Measurements from ENCODE around the gene FREY1.

The FREY1 gene

GRCh38 chr11:45920531-45921477 lies 13.7 kb upstream of the FREY1 start:
- no peak for DNase-seq (ENCODE audit: low spot score)
- no peak for TF ChIP-seq CTCF (IDR thresholded peaks at IDR 0.05; ENCODE audit: borderline replicate concordance, control extremely low read depth, extremely low read depth, insufficient read depth, missing control alignments)
- in situ Hi-C loops (cut with MboI; ENCODE audit: low sequenced_read_pairs, unreplicated experiment): no loop called here

DNA sequence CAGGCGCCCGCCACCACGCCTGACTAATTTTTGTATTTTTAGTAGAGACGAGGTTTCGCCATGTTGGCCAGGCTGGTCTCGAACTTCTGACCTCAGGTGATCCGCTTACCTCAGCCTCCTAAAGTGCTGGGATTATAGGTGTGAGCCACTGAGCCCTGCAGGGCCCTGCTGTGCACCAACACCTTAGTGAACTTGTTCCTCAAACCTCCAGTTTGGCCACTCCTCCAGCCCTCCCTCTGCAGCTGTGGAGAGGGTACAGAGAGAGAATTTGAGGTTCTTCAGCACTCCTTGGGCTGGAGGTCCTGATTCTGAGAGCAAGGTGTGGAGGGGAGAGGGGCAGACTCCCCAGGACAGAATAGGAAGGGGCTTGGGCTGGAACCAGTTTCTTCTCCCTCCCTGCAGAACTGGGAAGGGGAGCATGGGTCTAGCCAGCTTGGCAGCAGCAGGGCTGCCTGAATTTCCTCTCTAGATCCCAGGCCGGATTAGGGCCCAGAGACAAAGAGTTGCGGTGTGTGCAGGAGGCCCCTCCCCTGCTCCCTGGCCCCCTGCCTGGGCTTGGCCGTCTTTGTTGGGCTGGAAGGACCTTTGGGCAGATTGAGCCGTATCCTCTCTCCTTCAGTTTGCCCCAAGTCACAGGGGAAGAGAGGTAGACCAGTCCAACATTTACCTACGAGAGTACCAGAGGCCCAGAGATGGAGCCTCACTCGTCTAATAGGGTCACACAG lies 12.9 kb upstream of the FREY1 start:
- no peak for DNase-seq (ENCODE audit: low spot score)
- in situ Hi-C loops (cut with MboI; ENCODE audit: low sequenced_read_pairs, unreplicated experiment): no loop called here
- no peak for TF ChIP-seq CTCF (IDR thresholded peaks at IDR 0.05; ENCODE audit: borderline replicate concordance, control extremely low read depth, extremely low read depth, insufficient read depth, missing control alignments)

- in situ Hi-C loops (cut with MboI; ENCODE audit: low sequenced_read_pairs, unreplicated experiment): no loop called here
These were observed 12.0 kb upstream of the FREY1 start for GRCh38 chr11:45918962-45919675.

GRCh38 chr11:45918331-45918941 lies 11.4 kb upstream of the FREY1 start:
- peak; percentile 88 for DNase-seq (ENCODE audit: low spot score)
- in situ Hi-C loops (cut with MboI; ENCODE audit: low sequenced_read_pairs, unreplicated experiment): no loop called here
- no peak for TF ChIP-seq CTCF (IDR thresholded peaks at IDR 0.05; ENCODE audit: borderline replicate concordance, control extremely low read depth, extremely low read depth, insufficient read depth, missing control alignments)

More at GRCh38 chr11:45918962-45919675, 12.0 kb upstream of the FREY1 start:
- TF ChIP-seq CTCF (IDR thresholded peaks at IDR 0.05; ENCODE audit: borderline replicate concordance, control extremely low read depth, extremely low read depth, insufficient read depth, missing control alignments): no peak
- DNase-seq (ENCODE audit: low spot score): no peak

- peak; percentile 99 for DNase-seq (ENCODE audit: low spot score)
- in situ Hi-C loops (cut with MboI; ENCODE audit: low sequenced_read_pairs, unreplicated experiment): no loop called here
These were observed 10.7 kb upstream of the FREY1 start, which contains the start of gene PEX16 for GRCh38 chr11:45917623-45918330. TSS of gene PEX16 (minus strand) at chr11:45917877. CDS start at chr11:45917811, 66 bp downstream.

More at GRCh38 chr11:45917623-45918330, 10.7 kb upstream of the FREY1 start, which contains the start of gene PEX16:
- TF ChIP-seq CTCF (IDR thresholded peaks at IDR 0.05; ENCODE audit: borderline replicate concordance, control extremely low read depth, extremely low read depth, insufficient read depth, missing control alignments): no peak

Measured in GM13976 (cell line).